ENCODE results near the gene FBXO7. TPM values are rescaled to one million over a fixed set of nuclear protein-coding genes. Genes with fewer than 3 reads are reported as not detected.

FBXO7 gene
- total and polyA plus RNA-seq, 2 of the 4 experiments (the other 2 are of a cell fraction), result 71.5 TPM

DNA sequence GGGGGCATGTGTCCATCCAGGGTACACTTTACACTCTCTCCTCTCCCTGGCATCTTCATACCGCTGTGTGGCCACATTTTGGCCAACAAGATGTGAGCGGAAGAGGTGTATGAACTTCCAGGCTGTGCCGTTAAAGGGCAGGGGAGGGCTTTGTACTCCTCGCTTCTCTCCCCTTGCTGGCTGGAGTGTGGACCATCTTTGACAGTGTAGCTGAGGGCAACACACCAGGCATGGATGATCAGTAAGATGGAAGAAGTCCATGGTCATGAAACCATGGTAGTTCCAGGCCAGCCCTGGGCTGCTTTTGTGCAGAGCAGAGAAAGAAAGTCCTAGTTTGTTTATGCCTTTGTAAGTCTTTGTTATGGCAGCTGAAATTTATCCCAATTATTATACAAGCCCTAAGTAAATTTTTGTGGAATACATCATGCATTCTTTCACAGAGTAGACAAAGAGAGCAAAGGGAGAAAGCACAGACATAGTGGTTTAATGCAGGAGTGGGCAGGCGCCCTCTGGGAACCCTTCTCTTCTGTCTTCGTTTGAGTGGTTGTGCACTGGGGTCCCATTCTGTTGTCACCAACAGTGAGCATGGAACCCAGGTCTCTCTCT, 70.4 kb downstream of the FBXO7 start:
- Histone ChIP-seq H3K18ac (ENCODE audit: low read depth, low read length) (peak overlapping the region; percentile 99), H4K20me1 (ENCODE audit: insufficient read depth, low read length) (no peaks in the 10 kb centered on the region), H3K4me2 (ENCODE audit: low read depth, low read length) (peak overlapping the region; percentile 62), H3K4me1 (ENCODE audit: control insufficient read depth, insufficient read depth, low read length) (peaks cover 21% of the 10 kb centered on the region), H3K9me3 (ENCODE audit: control insufficient read depth, insufficient read depth, low read length) (no peaks in the 10 kb centered on the region), H2BK5ac (ENCODE audit: low read depth, low read length, poor library complexity, severe bottlenecking) (peak overlapping the region; percentile 84), H3K9me1 (ENCODE audit: insufficient read depth, low read length) (peaks cover 16% of the 10 kb centered on the region), H2BK20ac (ENCODE audit: low read depth, low read length) (peak overlapping the region; percentile 86), H3K4ac (ENCODE audit: low read depth, low read length) (peak overlapping the region; percentile 92), H3K79me1 (ENCODE audit: low read depth in 1 of 2, low read length in 2 of 2) (no peaks in the 10 kb centered on the region), H2BK15ac (ENCODE audit: low read depth, low read length) (peak overlapping the region; percentile 86; the same call in 2 of the 3 replicates), H3K27me3 (ENCODE audit: control insufficient read depth, insufficient read depth, low read length) (peaks cover 6% of the 10 kb centered on the region; the same call in 1 of the 2 replicates), H3K4me3 (ENCODE audit: insufficient read depth, low read depth, low read length) (no peak overlapping the region), H2AK9ac (replicated peaks; ENCODE audit: low read depth, low read length, poor library complexity) (peak overlapping the region; percentile 67), H3K36me3 (ENCODE audit: control insufficient read depth, insufficient read depth, low read length) (no peaks in the 10 kb centered on the region), H3K14ac (replicated peaks; ENCODE audit: low read depth, low read length) (peak overlapping the region; percentile 95), H2AK5ac (ENCODE audit: low read depth, low read length) (peak overlapping the region; percentile 89), H4K91ac (ENCODE audit: insufficient read depth, low read depth, low read length) (peak overlapping the region; percentile 97), H4K8ac (ENCODE audit: low read depth in 2 of 2, low read length in 2 of 2) (peak overlapping the region; percentile 11 to 95; a peak in 3 of 4 replicates), H3K27ac (ENCODE audit: insufficient read depth, low read length) (peak overlapping the region; percentile 98), H2AFZ (replicated peaks; ENCODE audit: low read length, poor library complexity) (peak overlapping the region; percentile 65), H3K56ac (ENCODE audit: extremely low read depth, insufficient read depth, low read length) (no peak overlapping the region), H3K9ac (ENCODE audit: low read depth, low read length) (peak overlapping the region; percentile 34; the same call in 1 of the 2 replicates), H4K5ac (ENCODE audit: low read depth, low read length) (peak overlapping the region; percentile 100), H2BK120ac (ENCODE audit: low read depth, low read length) (peak overlapping the region; percentile 95), H3K23ac (ENCODE audit: low read depth, low read length) (peak overlapping the region; percentile 57)
- intact Hi-C loops (cut with micrococcal nuclease) (loop anchor here (1.0 kb wide), 1 partner anchor 77 kb away; no protein-coding TSS in a partner anchor), dilution Hi-C loops (cut with HindIII; ENCODE audit: low sequenced_read_pairs, unreplicated experiment) (no loop called here), in situ Hi-C loops (cut with MboI; ENCODE audit: low sequenced_read_pairs) (no loop called here)
- 94% methylated on average over 3 of the region's 6 CpGs; no CpG with 5 or more reads in 1 of the 2 experiments for WGBS, 2 experiments (ENCODE audit: extremely low coverage in 2 of 2, insufficient read length in 1 of 2)
- CTCF ChIA-PET, result interaction anchor here (1.2 kb wide), 1 partner anchor 130 kb away, joined by 3 read pairs; no protein-coding TSS in a partner anchor
- no TSS peak for BruUV-seq (replicated peaks)
- peak; percentile 70 for DNase-seq
- POLR2A ChIA-PET (ENCODE audit: unreplicated experiment), result no interaction called here
- peak; percentile 88 for ATAC-seq (ENCODE audit: low read depth)
- TF ChIP-seq NFE2L2 (IDR thresholded peaks at IDR 0.05; ENCODE audit: low read depth, low read length), result no peak
- no peak for TF ChIP-seq CHD1 (IDR thresholded peaks at IDR 0.05; ENCODE audit: low read depth, low read length)
- TF ChIP-seq, protein P1, sequence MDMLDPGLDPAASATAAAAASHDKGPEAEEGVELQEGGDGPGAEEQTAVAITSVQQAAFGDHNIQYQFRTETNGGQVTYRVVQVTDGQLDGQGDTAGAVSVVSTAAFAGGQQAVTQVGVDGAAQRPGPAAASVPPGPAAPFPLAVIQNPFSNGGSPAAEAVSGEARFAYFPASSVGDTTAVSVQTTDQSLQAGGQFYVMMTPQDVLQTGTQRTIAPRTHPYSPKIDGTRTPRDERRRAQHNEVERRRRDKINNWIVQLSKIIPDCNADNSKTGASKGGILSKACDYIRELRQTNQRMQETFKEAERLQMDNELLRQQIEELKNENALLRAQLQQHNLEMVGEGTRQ (IDR thresholded peaks at IDR 0.05; ENCODE audit: low read depth, low read length), result no peak
- no peak for TF ChIP-seq RCOR1 (IDR thresholded peaks at IDR 0.05; ENCODE audit: insufficient replicate concordance, low read length)
- TF ChIP-seq MAZ (IDR thresholded peaks at IDR 0.05; ENCODE audit: borderline replicate concordance, low read depth, low read length), result no peak; the same call in 1 of the 2 replicates
- no peak for TF ChIP-seq RAD21 (IDR thresholded peaks at IDR 0.05; ENCODE audit: low read length)
- TF ChIP-seq FOS (IDR thresholded peaks at IDR 0.05; ENCODE audit: low read depth, low read length), result no peak
- no peak for TF ChIP-seq POLR2A (IDR thresholded peaks at IDR 0.05; ENCODE audit: low read depth, low read length)
- TF ChIP-seq SMC3 (IDR thresholded peaks at IDR 0.05; ENCODE audit: low read depth, low read length), result no peak
- no peak for TF ChIP-seq CEBPB (IDR thresholded peaks at IDR 0.05; ENCODE audit: low read depth, low read length)
- no peak for TF ChIP-seq MXI1 (IDR thresholded peaks at IDR 0.05; ENCODE audit: borderline replicate concordance, low read depth, low read length)
- TF ChIP-seq, protein P2, sequence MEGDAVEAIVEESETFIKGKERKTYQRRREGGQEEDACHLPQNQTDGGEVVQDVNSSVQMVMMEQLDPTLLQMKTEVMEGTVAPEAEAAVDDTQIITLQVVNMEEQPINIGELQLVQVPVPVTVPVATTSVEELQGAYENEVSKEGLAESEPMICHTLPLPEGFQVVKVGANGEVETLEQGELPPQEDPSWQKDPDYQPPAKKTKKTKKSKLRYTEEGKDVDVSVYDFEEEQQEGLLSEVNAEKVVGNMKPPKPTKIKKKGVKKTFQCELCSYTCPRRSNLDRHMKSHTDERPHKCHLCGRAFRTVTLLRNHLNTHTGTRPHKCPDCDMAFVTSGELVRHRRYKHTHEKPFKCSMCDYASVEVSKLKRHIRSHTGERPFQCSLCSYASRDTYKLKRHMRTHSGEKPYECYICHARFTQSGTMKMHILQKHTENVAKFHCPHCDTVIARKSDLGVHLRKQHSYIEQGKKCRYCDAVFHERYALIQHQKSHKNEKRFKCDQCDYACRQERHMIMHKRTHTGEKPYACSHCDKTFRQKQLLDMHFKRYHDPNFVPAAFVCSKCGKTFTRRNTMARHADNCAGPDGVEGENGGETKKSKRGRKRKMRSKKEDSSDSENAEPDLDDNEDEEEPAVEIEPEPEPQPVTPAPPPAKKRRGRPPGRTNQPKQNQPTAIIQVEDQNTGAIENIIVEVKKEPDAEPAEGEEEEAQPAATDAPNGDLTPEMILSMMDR (conservative IDR thresholded peaks at IDR 0.05; ENCODE audit: low read depth, low read length), result no peak
- TF ChIP-seq RFX5 (IDR thresholded peaks at IDR 0.05; ENCODE audit: low read depth, low read length), result no peak
- no peak for TF ChIP-seq BHLHE40 (IDR thresholded peaks at IDR 0.05; ENCODE audit: low read depth, low read length)
- TF ChIP-seq, protein P3, sequence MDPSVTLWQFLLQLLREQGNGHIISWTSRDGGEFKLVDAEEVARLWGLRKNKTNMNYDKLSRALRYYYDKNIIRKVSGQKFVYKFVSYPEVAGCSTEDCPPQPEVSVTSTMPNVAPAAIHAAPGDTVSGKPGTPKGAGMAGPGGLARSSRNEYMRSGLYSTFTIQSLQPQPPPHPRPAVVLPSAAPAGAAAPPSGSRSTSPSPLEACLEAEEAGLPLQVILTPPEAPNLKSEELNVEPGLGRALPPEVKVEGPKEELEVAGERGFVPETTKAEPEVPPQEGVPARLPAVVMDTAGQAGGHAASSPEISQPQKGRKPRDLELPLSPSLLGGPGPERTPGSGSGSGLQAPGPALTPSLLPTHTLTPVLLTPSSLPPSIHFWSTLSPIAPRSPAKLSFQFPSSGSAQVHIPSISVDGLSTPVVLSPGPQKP (IDR thresholded peaks at IDR 0.05; ENCODE audit: borderline replicate concordance, low read depth, low read length), result no peak
